DMS153 treated with DMSO at 0.1 percent for 48 hours (cell line): ENCODE measurements around the gene C22orf42.
"Not testable (repeated sequence)": the region's sequence is repeated elsewhere in the genome, so short reads cannot be mapped to it uniquely, and the experiment has no call there.

ENCODE experiments used
- DNase-seq: peaks from one replicate; lab custom pipeline; 2025; ENCODE audit not compliant: unreplicated experiment; lab: John Stamatoyannopoulos, UW

Gene C22orf42

GRCh38 chr22:32191021-32191420, 31.9 kb upstream of the C22orf42 start:
- not testable (repeated sequence) for DNase-seq

GRCh38 chr22:32185821-32186220, 26.7 kb upstream of the C22orf42 start:
- DNase-seq = no peak

GRCh38 chr22:32183625-32184024, 24.5 kb upstream of the C22orf42 start:
- DNase-seq = no peak

GRCh38 chr22:32181043-32181442, 21.9 kb upstream of the C22orf42 start:
- DNase-seq = no peak

- DNase-seq = no peak
These were observed 18.2 kb upstream of the C22orf42 start for GRCh38 chr22:32177221-32177765.

GRCh38 chr22:32175683-32176644, 16.9 kb upstream of the C22orf42 start:
- DNase-seq = no peak

- DNase-seq = no peak
These were observed 16.0 kb upstream of the C22orf42 start for GRCh38 chr22:32175115-32175514.

- DNase-seq = no peak
These were observed 6.6 kb upstream of the C22orf42 start for GRCh38 chr22:32165681-32166080.

- DNase-seq = no peak
These were observed 5.2 kb upstream of the C22orf42 start for GRCh38 chr22:32164075-32164860.

- not testable (repeated sequence) for DNase-seq
These were observed 1.3 kb upstream of the C22orf42 start for GRCh38 chr22:32160411-32160810.

- not testable (repeated sequence) for DNase-seq
These were observed 1.5 kb downstream of the C22orf42 start for GRCh38 chr22:32157632-32158031.

- not testable (repeated sequence) for DNase-seq
These were observed 4.4 kb downstream of the C22orf42 start for GRCh38 chr22:32154727-32155126.

- DNase-seq = not testable (repeated sequence)
These were observed 7.5 kb downstream of the C22orf42 start for GRCh38 chr22:32151641-32152040.

GRCh38 chr22:32150647-32151046, 8.5 kb downstream of the C22orf42 start:
- not testable (repeated sequence) for DNase-seq

GRCh38 chr22:32148372-32148771, 10.7 kb downstream of the C22orf42 start:
- DNase-seq = not testable (repeated sequence)

- DNase-seq = not testable (repeated sequence)
These were observed 12.0 kb downstream of the C22orf42 start for GRCh38 chr22:32147128-32147527.

- no peak for DNase-seq
These were observed 14.4 kb downstream of the C22orf42 start for GRCh38 chr22:32144496-32145274.

- DNase-seq = no peak
These were observed 16.5 kb downstream of the C22orf42 start for GRCh38 chr22:32142600-32142999.

- DNase-seq = peak; percentile 2
These were observed 18.4 kb downstream of the C22orf42 start for GRCh38 chr22:32140688-32141087.

GRCh38 chr22:32138576-32138975, 20.5 kb downstream of the C22orf42 start:
- DNase-seq = not testable (repeated sequence)
